IMR-90 (cell line): ENCODE data around the gene PCA3. TPM values are rescaled to one million over a fixed set of nuclear protein-coding genes. Genes with fewer than 3 reads are reported as not detected.

Experiments used
- ATAC-seq: fragments of 200-7000 bp; cut with Tn5 transposase; 2 replicates; pipeline ENCODE4 v1.9.1; 2020; ENCODE audit warnings: low read depth, mild to moderate bottlenecking, moderate library complexity
- BruUV-seq: library from RNA; stranded (reverse); fragments of 400-500 nt; replicated peaks from 2 replicates; lab custom pipeline; 2021; lab: Mats Ljungman, UMichigan
- CTCF ChIA-PET: fragments of 300-600 bp; formaldehyde crosslinking; extraction: SDS; loops from one replicate; lab custom pipeline; 2021; ENCODE audit warnings: antibody characterized with exemption; lab: Yijun Ruan, JAX
- POLR2A ChIA-PET: fragments of 300-600 bp; sonication (Branson Sonifier 250); formaldehyde crosslinking; loops from one replicate; lab custom pipeline; 2022; ENCODE audit warnings: antibody characterized with exemption; ENCODE audit not compliant: unreplicated experiment; lab: Charles Lee
- DNase-seq: peaks from one replicate; pipeline ENCODE4 v3.0.0; 2013
- H2AFZ ChIP-seq: replicated peaks from 2 replicates; pipeline ENCODE3; 2013; ENCODE audit warnings: low read length, mild to moderate bottlenecking; ENCODE audit not compliant: poor library complexity
- H2AK5ac ChIP-seq: 2 replicates; pipeline ENCODE4 v1.6.1; 2013; ENCODE audit warnings: low read depth, low read length, inconsistent platforms
- H2AK9ac ChIP-seq: replicated peaks from 2 replicates; pipeline ENCODE3; 2013; ENCODE audit warnings: mild to moderate bottlenecking, low read depth, low read length, moderate library complexity; ENCODE audit not compliant: poor library complexity
- H2BK120ac ChIP-seq: 2 replicates; pipeline ENCODE4 v1.6.1; 2013; ENCODE audit warnings: low read depth, low read length, inconsistent platforms
- H2BK15ac ChIP-seq: 3 replicates; pipeline ENCODE4 v1.6.1; 2013; ENCODE audit warnings: low read depth, low read length, inconsistent platforms
- H2BK20ac ChIP-seq: 2 replicates; pipeline ENCODE4 v1.6.1; 2013; ENCODE audit warnings: low read depth, mild to moderate bottlenecking, inconsistent platforms, low read length, moderate library complexity
- H2BK5ac ChIP-seq: 2 replicates; pipeline ENCODE4 v1.6.1; 2013; ENCODE audit warnings: mild to moderate bottlenecking, low read depth, low read length, inconsistent platforms; ENCODE audit not compliant: poor library complexity, severe bottlenecking
- H3K14ac ChIP-seq: replicated peaks from 2 replicates; pipeline ENCODE4 v1.6.1; 2013; ENCODE audit warnings: low read depth, low read length, inconsistent platforms
- H3K18ac ChIP-seq: 2 replicates; pipeline ENCODE4 v1.6.1; 2013; ENCODE audit warnings: low read depth, low read length, control low read depth
- H3K23ac ChIP-seq: 2 replicates; pipeline ENCODE4 v1.6.1; 2013; ENCODE audit warnings: low read depth, low read length, inconsistent platforms
- H3K27ac ChIP-seq: 2 replicates; pipeline ENCODE4 v1.5.1; 2013; ENCODE audit warnings: mild to moderate bottlenecking, control low read depth, low read length; ENCODE audit not compliant: insufficient read depth
- H3K27me3 ChIP-seq: 2 replicates; pipeline ENCODE4 v1.6.1; 2013; ENCODE audit warnings: low read length; ENCODE audit not compliant: control insufficient read depth, insufficient read depth
- H3K36me3 ChIP-seq: 2 replicates; pipeline ENCODE4 v1.6.1; 2013; ENCODE audit warnings: low read length, mixed read lengths; ENCODE audit not compliant: control insufficient read depth, insufficient read depth
- H3K4ac ChIP-seq: 2 replicates; pipeline ENCODE4 v1.6.1; 2013; ENCODE audit warnings: low read depth, low read length, inconsistent platforms
- H3K4me1 ChIP-seq: 2 replicates; pipeline ENCODE4 v1.6.1; 2013; ENCODE audit warnings: low read length, mixed read lengths; ENCODE audit not compliant: control insufficient read depth, insufficient read depth
- H3K4me2 ChIP-seq: 2 replicates; pipeline ENCODE4 v1.6.1; 2013; ENCODE audit warnings: low read depth, mild to moderate bottlenecking, control low read depth, low read length, moderate library complexity
- H3K4me3 ChIP-seq: 2 replicates; pipeline ENCODE4 v1.5.1; 2013; ENCODE audit warnings: low read depth, mild to moderate bottlenecking, control low read depth, low read length, moderate library complexity; ENCODE audit not compliant: insufficient read depth
- H3K56ac ChIP-seq: 2 replicates; pipeline ENCODE4 v1.6.1; 2013; ENCODE audit warnings: low read length, inconsistent platforms; ENCODE audit not compliant: insufficient read depth; ENCODE audit errors: extremely low read depth
- H3K79me1 ChIP-seq, 2 experiments: 2 replicates each; pipeline ENCODE4 v1.6.1; 2013; ENCODE audit warnings: low read length in 2 of 2, inconsistent platforms in 1 of 2, low read depth in 1 of 2
- H3K9ac ChIP-seq: 2 replicates; pipeline ENCODE4 v1.6.1; 2013; ENCODE audit warnings: low read depth, low read length, control low read depth
- H3K9me1 ChIP-seq: 2 replicates; pipeline ENCODE4 v1.6.1; 2013; ENCODE audit warnings: low read length, inconsistent platforms; ENCODE audit not compliant: insufficient read depth
- H3K9me3 ChIP-seq: 2 replicates; pipeline ENCODE4 v1.6.1; 2013; ENCODE audit warnings: low read length; ENCODE audit not compliant: control insufficient read depth, insufficient read depth
- H4K20me1 ChIP-seq: 2 replicates; pipeline ENCODE4 v1.6.1; 2013; ENCODE audit warnings: low read length, inconsistent platforms; ENCODE audit not compliant: insufficient read depth
- H4K5ac ChIP-seq: 2 replicates; pipeline ENCODE4 v1.6.1; 2013; ENCODE audit warnings: mild to moderate bottlenecking, low read depth, low read length, control low read depth
- H4K8ac ChIP-seq, 2 experiments: 2 replicates each; pipeline ENCODE4 v1.6.1; 2013; ENCODE audit warnings: low read depth in 2 of 2, low read length in 2 of 2, control low read depth in 1 of 2, inconsistent platforms in 1 of 2
- H4K91ac ChIP-seq: 2 replicates; pipeline ENCODE4 v1.6.1; 2013; ENCODE audit warnings: low read depth, low read length, inconsistent platforms; ENCODE audit not compliant: insufficient read depth
- CEBPB ChIP-seq: IDR thresholded peaks from 2 replicates; pipeline ENCODE4 v1.6.1; 2012; ENCODE audit warnings: low read depth, low read length, improper control_type of control experiment
- CHD1 ChIP-seq: IDR thresholded peaks from 2 replicates; pipeline ENCODE4 v1.6.1; 2012; ENCODE audit warnings: low read depth, low read length, improper control_type of control experiment
- MAZ ChIP-seq: IDR thresholded peaks from 2 replicates; pipeline ENCODE4 v1.6.1; 2012; ENCODE audit warnings: low read depth, mild to moderate bottlenecking, low read length, improper control_type of control experiment, moderate library complexity, borderline replicate concordance
- MXI1 ChIP-seq: IDR thresholded peaks from 2 replicates; pipeline ENCODE4 v1.6.1; 2012; ENCODE audit warnings: low read depth, mild to moderate bottlenecking, low read length, moderate library complexity, borderline replicate concordance
- NFE2L2 ChIP-seq: fragments of 150-350 bp; IDR thresholded peaks from 2 replicates; pipeline ENCODE4 v1.6.1; 2016; ENCODE audit warnings: low read depth, mild to moderate bottlenecking, low read length
- POLR2A ChIP-seq: IDR thresholded peaks from 2 replicates; pipeline ENCODE4 v1.6.1; 2012; ENCODE audit warnings: mild to moderate bottlenecking, low read depth, low read length
- RAD21 ChIP-seq: IDR thresholded peaks from 2 replicates; pipeline ENCODE4 v1.6.1; 2012; ENCODE audit warnings: low read length, improper control_type of control experiment
- RCOR1 ChIP-seq: IDR thresholded peaks from 2 replicates; pipeline ENCODE4 v1.6.1; 2012; ENCODE audit warnings: mild to moderate bottlenecking, low read length, improper control_type of control experiment; ENCODE audit not compliant: insufficient replicate concordance
- RFX5 ChIP-seq: IDR thresholded peaks from 2 replicates; pipeline ENCODE4 v1.8.0; 2012; ENCODE audit warnings: low read depth, mild to moderate bottlenecking, low read length, moderate library complexity
- SMC3 ChIP-seq: fragments of 150-350 bp; IDR thresholded peaks from 2 replicates; pipeline ENCODE4 v1.6.1; 2016; ENCODE audit warnings: low read depth, mild to moderate bottlenecking, antibody characterized with exemption, low read length, moderate library complexity
- WGBS, 2 experiments: methylation state at CpG; one replicate each; pipeline versions ENCODE4 v1.1.5 to v1.1.7; 2013; ENCODE audit warnings: missing lambda C conversion rate in 2 of 2; ENCODE audit not compliant: insufficient read length in 1 of 2; ENCODE audit errors: extremely low coverage in 2 of 2; 5-methylcytosine and 5-hydroxymethylcytosine counted together
- dilution Hi-C: fragments of 300-500 bp; cut with HindIII; formaldehyde crosslinking; loops from one replicate; pipeline ENCODE4 v1.14.3; 2018; ENCODE audit warnings: low sequenced_read_pairs; ENCODE audit not compliant: unreplicated experiment
- in situ Hi-C: fragments of 300-500 bp; cut with MboI; formaldehyde crosslinking; loops from 3 replicates; pipeline ENCODE4 v1.14.3; 2019; ENCODE audit warnings: low sequenced_read_pairs, inconsistent platforms, mixed read lengths
- intact Hi-C: fragments of 100-400 bp; cut with micrococcal nuclease; formaldehyde crosslinking; loops from 2 replicates; pipeline ENCODE4 v1.10.0; 2022
- polyA plus RNA-seq, 3 experiments: library from polyadenylated mRNA; depleted of rRNA; stranded (reverse); fragments of >200 nt; gene quantifications; 2 replicates each; pipeline ENCODE4 v1.2.3, GENCODE V29; 2012; ENCODE audit warnings: low replicate concordance in 1 of 3
- total RNA-seq: library from RNA; depleted of rRNA; stranded (reverse); fragments of >200 nt; gene quantifications from 2 replicates; pipeline ENCODE4 v1.2.3, GENCODE V29; 2012
- TF ChIP-seq, protein P1 (sequence below): fragments of 150-350 bp; IDR thresholded peaks from 2 replicates; pipeline ENCODE4 v1.6.1; 2017; ENCODE audit warnings: mild to moderate bottlenecking, antibody characterized with exemption, low read length, low read depth
- TF ChIP-seq, protein P2 (sequence below): conservative IDR thresholded peaks from 2 replicates; pipeline ENCODE4 v1.5.1; 2012; ENCODE audit warnings: mild to moderate bottlenecking, low read depth, low read length, improper control_type of control experiment
- TF ChIP-seq, protein P3 (sequence below): fragments of 150-350 bp; IDR thresholded peaks from 2 replicates; pipeline ENCODE4 v1.6.1; 2016; ENCODE audit warnings: low read depth, mild to moderate bottlenecking, low read length, moderate library complexity, borderline replicate concordance

PCA3 gene
- total and polyA plus RNA-seq, 2 of the 4 experiments (the other 2 are of a cell fraction) = not detected

DNA sequence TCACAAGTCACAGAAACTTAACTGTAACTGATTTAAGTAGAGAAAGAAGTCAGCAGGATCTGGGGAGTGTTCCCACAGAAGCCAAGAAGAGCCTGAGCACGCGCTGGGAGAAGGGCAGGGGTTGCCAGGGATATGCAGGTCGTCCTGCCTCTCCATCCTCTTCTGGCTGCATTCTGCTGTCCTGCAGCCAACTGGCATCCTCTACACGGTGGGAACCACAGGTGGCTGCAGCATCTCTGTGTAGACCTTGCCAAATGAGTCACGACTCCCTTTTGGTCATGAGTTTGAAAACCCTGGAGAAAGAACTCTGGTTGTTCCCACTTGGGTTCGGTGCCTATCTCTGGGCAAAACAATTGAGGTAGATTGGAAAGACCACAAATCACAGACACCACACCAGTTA lies 38.4 kb upstream of the PCA3 start:
- intact Hi-C loops = loop anchor here (10.0 kb wide), 1 partner anchor 59 kb away; no protein-coding TSS in a partner anchor
- no peak overlapping the region for H3K14ac ChIP-seq
- no peaks in the 10 kb centered on the region for H4K20me1 ChIP-seq
- TF ChIP-seq POLR2A (no peak), MAZ (no peak), CHD1 (no peak), RAD21 (no peak), RCOR1 (no peak), CEBPB (no peak), SMC3 (no peak), MXI1 (no peak), RFX5 (no peak), NFE2L2 (no peak)
- TF ChIP-seq, protein P1, sequence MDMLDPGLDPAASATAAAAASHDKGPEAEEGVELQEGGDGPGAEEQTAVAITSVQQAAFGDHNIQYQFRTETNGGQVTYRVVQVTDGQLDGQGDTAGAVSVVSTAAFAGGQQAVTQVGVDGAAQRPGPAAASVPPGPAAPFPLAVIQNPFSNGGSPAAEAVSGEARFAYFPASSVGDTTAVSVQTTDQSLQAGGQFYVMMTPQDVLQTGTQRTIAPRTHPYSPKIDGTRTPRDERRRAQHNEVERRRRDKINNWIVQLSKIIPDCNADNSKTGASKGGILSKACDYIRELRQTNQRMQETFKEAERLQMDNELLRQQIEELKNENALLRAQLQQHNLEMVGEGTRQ = no peak
- TF ChIP-seq, protein P2, sequence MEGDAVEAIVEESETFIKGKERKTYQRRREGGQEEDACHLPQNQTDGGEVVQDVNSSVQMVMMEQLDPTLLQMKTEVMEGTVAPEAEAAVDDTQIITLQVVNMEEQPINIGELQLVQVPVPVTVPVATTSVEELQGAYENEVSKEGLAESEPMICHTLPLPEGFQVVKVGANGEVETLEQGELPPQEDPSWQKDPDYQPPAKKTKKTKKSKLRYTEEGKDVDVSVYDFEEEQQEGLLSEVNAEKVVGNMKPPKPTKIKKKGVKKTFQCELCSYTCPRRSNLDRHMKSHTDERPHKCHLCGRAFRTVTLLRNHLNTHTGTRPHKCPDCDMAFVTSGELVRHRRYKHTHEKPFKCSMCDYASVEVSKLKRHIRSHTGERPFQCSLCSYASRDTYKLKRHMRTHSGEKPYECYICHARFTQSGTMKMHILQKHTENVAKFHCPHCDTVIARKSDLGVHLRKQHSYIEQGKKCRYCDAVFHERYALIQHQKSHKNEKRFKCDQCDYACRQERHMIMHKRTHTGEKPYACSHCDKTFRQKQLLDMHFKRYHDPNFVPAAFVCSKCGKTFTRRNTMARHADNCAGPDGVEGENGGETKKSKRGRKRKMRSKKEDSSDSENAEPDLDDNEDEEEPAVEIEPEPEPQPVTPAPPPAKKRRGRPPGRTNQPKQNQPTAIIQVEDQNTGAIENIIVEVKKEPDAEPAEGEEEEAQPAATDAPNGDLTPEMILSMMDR = no peak
- TF ChIP-seq, protein P3, sequence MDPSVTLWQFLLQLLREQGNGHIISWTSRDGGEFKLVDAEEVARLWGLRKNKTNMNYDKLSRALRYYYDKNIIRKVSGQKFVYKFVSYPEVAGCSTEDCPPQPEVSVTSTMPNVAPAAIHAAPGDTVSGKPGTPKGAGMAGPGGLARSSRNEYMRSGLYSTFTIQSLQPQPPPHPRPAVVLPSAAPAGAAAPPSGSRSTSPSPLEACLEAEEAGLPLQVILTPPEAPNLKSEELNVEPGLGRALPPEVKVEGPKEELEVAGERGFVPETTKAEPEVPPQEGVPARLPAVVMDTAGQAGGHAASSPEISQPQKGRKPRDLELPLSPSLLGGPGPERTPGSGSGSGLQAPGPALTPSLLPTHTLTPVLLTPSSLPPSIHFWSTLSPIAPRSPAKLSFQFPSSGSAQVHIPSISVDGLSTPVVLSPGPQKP = no peak
- H3K9me1 ChIP-seq = no peaks in the 10 kb centered on the region
- ATAC-seq = no peak
- no peak overlapping the region for H3K4me2 ChIP-seq
- ChIA-PET POLR2A (no interaction called here), CTCF (no interaction called here)
- H2BK15ac ChIP-seq = no peak overlapping the region
- H3K9me3 ChIP-seq = no peaks in the 10 kb centered on the region
- WGBS, 2 experiments = no CpG with 5 or more reads among the region's 6 CpGs
- H2AFZ ChIP-seq = no peak overlapping the region
- peaks cover 2% of the 10 kb centered on the region; the same call in 1 of the 2 replicates for H3K27me3 ChIP-seq
- no peak overlapping the region for H2BK5ac ChIP-seq
- no peaks in the 10 kb centered on the region for H3K36me3 ChIP-seq
- H3K4me1 ChIP-seq = no peaks in the 10 kb centered on the region
- H3K18ac ChIP-seq = no peak overlapping the region
- no peak overlapping the region for H3K4ac ChIP-seq
- in situ Hi-C loops = no loop called here
- no peak overlapping the region for H3K27ac ChIP-seq
- H3K4me3 ChIP-seq = no peak overlapping the region
- no peak overlapping the region for H4K5ac ChIP-seq
- H4K8ac ChIP-seq = no peak overlapping the region
- H2BK120ac ChIP-seq = no peak overlapping the region
- no peaks in the 10 kb centered on the region for H3K79me1 ChIP-seq
- no peak overlapping the region for H2AK9ac ChIP-seq
- dilution Hi-C loops = no loop called here
- no peak overlapping the region for H3K23ac ChIP-seq
- no peak overlapping the region for H2AK5ac ChIP-seq
- H3K9ac ChIP-seq = no peak overlapping the region
- no peak overlapping the region for H3K56ac ChIP-seq
- no TSS peak for BruUV-seq
- no peak overlapping the region for H2BK20ac ChIP-seq
- H4K91ac ChIP-seq = no peak overlapping the region
- DNase-seq = no peak
